Cortex of kidney (tissue), 1 donor: ENCODE measurements around the gene ADRA2B.
"Not testable (repeated sequence)": the region's sequence is repeated elsewhere in the genome, so short reads cannot be mapped to it uniquely, and the experiment has no call there.

Experiments used
- DNase-seq: peaks from one replicate; lab custom pipeline; 2025; lab: John Stamatoyannopoulos, UW

The ADRA2B gene

GRCh38 chr2:96150007-96150640 lies 33.8 kb upstream of the ADRA2B start:
- DNase-seq: no peak

DNA sequence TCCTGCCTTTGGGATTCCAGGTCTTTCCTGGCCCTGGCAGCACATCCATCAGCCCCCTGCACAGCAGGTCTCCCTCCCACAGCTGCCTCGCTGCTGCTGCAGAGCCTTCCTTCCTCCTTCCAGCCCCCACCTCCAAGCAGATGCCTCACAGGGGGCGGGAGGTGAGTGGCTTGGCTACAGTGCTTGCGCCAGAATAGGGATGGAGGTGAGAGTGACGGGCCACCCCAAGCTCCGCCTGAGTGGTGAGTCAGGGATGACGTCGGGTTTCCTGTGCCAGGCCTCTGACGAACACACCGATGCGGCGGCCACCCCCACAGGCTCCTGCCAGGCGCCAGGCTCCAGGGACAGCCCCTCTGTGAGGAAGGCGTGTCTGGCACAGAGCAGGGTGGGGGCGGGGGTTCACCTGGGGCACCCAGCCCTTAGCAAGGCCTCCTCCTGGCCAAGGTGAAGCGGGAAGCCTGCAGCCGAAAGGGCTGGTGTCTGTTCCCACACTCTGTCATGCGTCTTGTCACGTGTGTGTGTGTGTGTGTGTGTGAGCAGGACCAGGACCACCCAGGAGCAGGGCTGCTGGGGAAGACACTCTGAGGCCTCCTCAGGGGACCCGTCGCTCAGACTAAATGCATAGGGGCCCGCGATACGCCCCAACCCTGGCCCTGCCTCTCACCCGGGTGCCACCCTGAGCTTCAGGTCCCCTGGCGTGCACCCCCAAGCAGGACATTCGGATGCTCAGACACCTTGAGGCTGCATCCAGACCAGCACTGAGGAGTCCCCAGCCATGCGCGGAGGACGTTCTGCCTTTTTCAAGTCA lies 32.2 kb upstream of the ADRA2B start:
- no peak for DNase-seq

- DNase-seq: no peak
Observed at GRCh38 chr2:96147593-96148201, 31.3 kb upstream of the ADRA2B start.

DNA sequence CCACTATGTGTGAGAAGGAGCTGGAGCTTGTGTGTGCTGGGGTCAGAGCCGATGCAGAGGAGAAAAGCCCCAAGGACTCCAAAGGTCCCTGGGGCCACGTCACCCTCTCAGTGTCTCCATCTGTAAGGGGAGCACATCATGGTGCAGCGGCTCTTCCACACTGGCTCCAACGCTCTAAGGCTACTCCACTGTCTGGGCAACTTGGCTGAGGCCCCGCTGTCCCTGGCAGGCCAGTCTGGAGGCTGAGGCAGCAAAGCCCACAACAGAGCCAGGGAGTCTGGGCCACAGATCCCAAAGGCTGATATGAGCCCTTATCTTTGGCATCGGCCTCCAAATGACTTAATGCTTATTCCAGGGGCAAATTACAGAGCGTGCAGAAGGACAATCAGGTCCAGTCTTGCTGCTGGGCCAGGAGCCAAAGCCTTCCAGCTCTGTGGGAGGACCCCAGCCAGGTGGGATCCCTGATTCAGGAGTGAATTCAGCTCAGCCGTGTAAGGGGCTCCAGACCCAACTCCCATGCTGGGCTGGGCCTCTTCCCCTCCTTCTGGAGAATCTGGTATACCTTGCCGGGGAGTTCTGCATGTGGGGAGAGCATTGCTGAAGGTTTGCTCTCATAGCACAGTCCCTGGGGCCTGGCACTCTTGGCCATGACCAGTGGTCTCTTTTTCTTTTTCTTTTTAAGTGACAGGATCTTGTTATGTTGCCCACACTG lies 30.7 kb upstream of the ADRA2B start:
- DNase-seq: no peak

- no peak for DNase-seq
Observed at GRCh38 chr2:96146153-96146880, 29.9 kb upstream of the ADRA2B start.

DNA sequence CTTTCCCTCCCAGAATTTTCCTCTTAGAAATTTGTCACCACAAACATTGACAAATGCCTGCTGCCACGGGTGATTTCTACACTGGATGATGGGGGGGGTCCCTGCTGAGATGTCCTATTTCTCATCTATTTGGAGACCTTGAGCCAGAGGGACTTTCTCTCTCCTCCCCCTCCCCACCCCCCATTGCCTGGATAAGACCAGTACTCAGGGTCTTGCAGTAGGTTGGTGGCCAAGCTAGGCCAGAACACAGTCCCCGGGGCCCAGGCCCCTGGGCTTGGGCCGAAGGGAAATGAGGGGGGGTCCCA lies 29.4 kb upstream of the ADRA2B start:
- DNase-seq: no peak

DNA sequence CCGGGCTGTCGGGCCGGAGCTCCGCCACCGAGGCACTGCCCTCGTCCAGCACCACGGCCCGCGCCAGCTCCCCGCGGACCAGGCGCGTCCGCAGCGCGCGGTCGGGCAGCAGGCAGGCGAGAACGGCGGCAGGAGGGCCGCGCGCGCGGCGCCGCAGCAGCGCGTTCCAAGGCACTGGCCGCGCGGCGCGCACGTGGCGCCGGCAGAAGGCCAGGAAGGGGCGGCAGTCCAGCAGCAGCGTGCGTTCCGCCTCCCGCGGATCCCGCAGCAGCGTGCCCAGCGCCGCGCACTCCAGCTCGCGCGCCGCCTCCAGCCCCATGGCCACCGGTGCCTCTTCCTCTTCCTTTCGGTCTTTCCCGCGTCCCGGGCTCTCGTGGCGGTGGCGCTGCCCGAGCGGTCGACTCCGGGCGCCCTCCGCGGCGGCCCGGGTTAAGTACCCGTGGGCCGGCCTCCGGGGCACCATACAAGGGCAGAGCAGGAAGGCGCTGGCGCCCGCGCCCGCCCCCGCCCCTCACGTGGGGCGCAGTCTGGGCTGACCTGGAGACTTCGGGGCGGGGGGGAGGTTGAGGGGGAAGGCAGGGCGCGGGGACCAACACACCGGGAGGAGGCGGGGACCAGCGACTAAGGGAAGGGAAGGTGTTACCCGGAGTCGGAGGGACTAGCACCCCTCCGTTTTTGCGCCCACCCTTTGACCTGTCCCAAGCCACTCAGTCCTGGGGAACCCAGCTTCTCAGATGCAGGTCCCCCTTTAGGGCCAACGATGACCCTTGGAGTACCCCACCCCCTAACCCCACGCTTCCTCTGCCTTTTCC lies 28.9 kb upstream of the ADRA2B start, which contains the start of gene DUSP2:
Gene DUSP2, minus strand, starts transcription at position 405 of the 812 bp plus-strand sequence. Its CDS starts 86 bp downstream, at position 319.
- no peak for DNase-seq

DNA sequence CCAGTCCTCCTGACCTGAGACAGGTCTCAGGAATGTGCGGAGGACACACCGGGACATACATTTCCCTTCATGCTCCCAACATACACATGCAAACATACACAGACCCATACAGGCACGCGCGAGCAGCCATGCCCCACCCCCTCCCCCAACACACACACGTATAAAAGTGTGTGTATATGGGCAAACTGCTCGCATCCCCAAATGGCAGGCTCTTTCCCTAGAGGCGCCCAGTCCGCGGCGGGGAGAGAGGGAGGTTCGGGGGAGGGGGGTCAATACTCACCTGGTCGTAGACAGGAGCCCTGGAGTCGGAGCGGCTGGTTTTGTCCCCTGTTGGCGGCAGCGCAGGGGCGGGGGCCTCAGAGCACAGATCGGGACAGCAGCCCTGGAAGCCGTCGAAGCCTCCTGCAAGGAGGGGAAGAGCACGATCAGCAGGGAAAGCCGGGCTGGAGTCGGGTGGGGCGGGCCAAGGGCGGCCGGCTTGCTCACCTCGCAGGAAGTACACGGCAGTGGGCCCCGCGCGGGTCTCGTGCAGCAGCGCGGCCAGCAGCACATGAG lies 28.2 kb upstream of the ADRA2B start:
- DNase-seq: no peak

- no peak for DNase-seq
Observed at GRCh38 chr2:96143848-96144480, 27.6 kb upstream of the ADRA2B start.

DNA sequence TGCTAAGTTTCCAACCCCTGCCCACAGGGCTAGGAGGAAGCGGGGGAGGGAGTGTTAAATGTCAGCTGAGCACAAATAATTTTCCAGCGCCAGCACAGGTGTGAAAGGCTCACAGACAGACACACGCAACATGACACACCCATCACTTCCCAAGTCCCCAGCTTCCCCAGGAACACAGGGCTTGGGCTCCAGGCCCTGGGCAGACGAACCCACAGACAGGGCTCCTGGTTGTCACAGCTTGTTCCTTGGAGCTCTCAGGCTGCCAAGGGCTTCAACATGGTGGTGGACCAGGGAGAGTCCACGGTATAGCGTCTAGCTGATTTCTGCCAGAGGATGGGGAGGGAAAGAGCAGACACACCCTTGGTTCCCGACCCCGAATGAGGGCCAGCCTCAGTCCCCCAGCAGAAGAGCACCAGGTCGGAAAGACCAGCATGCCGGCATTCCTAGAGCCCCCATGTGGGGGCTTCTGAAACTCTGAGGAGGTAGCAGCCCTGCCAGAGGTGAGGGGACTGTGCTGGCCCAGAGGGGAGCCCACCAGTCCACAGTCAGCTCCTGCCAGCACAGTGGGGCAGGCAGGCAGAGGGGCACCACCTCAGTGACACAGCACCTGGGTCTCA lies 27.0 kb upstream of the ADRA2B start:
- DNase-seq: no peak

DNA sequence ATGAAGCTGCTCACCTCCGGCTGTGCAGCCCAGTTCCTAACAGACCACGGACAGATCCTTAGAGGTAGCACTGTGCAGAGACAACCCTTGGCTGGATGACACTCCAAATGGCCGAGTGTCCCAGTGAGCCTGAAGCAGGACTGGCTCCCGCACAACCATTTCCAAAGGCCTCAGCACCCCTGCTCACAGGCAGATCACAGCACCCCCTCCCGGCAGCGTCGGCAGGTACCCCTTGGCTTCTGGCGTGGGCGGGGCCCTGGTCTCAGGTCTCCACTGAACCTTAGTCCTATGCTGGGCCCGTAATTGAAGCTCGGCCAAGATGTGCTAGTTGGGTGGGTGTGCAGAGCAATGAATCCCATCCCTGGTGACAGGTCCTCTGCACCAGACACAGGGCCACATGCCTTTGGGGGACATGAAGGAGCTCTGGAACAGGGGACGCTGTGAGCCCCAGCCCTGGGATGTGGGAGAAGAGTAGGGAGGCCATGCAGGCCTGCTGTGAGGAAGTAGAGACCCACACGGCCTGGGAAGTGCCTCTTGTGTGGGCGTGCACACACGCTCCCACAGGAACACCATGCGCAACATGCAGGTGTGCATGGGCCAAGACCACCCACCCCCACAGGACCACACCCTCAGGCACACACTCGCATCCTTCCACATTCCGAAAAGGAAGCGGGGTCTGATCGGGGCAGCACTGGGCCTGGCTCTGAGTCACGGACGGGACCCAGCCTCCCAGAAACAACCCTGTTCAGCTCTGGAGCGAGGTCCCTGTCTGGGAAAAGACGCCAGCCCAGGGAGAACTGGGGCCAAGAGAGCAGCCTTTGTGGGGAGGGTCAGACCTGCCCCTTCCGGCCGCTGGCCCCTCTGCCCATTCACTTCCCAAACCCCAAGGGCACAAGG lies 26.1 kb upstream of the ADRA2B start:
- no peak for DNase-seq

DNA sequence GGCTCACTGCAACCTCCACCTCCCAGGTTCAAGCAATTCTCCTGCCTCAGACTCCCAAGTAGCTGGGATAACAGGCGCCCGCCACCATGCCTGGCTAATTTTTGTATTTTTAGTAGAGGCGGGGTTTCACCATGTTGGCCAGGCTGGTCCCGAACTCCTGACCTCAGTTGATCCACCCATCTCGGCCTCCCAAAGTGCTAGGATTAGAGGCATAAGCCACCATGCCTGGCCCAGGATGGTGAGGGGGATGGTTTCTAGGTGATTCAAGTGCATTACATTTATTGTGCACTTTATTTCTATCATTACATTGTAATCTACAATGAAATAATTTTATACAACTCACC lies 25.2 kb upstream of the ADRA2B start:
- DNase-seq: not testable (repeated sequence)

DNA sequence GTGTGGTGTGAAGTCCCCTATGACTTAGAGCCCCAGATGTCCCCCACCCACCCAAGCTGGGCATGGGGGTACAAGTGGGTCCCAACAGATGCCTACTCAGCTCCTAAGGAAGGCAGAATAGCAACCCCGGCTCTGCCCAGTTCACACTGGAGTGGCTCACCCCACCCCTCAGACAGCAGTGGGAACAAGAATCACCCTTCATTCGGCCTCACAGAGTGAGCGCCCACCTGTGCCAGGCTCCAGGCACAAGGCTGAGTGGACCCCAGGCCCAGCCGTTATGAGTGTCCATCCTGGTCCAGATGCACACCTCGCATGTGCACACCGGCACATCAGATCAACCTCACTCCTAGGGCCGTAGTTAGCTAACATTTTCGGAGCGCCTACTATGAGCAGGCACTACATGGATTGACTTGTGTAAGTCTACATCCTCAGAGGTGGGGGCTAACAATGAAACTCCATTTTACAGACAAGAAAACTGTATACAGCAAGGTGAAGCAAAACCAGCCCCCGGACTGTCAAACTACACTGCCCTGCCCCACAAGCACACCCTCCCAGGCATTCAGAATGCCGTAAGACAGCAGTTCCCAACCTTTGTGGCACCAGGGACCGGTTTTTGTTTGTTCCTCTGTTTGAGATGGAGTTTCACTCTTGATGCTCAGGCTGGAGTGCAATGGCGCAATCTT lies 24.7 kb upstream of the ADRA2B start:
- no peak for DNase-seq

- no peak for DNase-seq
Observed at GRCh38 chr2:96139181-96139758, 22.9 kb upstream of the ADRA2B start.

- DNase-seq: no peak
Observed at GRCh38 chr2:96138179-96139145, 22.1 kb upstream of the ADRA2B start, which contains the start of gene ASTL. Gene ASTL, minus strand, starts transcription at chr2:96138502. Its CDS starts 66 bp downstream, at chr2:96138436.

- no peak for DNase-seq
Observed at GRCh38 chr2:96137321-96138178, 21.2 kb upstream of the ADRA2B start.
